GM23338 (cell line): ENCODE measurements around the gene KLHDC7A. TPM values are rescaled to one million over a fixed set of nuclear protein-coding genes. Genes with fewer than 3 reads are reported as not detected.

Source experiments
- ATAC-seq: fragments of 200-7000 bp; cut with Tn5 transposase; 3 replicates; pipeline ENCODE4 v1.9.1; 2020
- DNase-seq: peaks from one replicate; pipeline ENCODE4 v3.0.0-alpha.2; 2015; ENCODE audit warnings: low spot score
- H2AFZ ChIP-seq: fragments of 200-600 bp; sonication (generic); 2 replicates; pipeline ENCODE4 v1.8.0; 2016; ENCODE audit warnings: antibody characterized with exemption, mild to moderate bottlenecking, moderate library complexity
- H3F3A ChIP-seq: fragments of 200-600 bp; sonication (generic); replicated peaks from 2 replicates; pipeline ENCODE4 v1.8.0; 2017; ENCODE audit warnings: antibody characterized with exemption, mixed run types, low read depth
- H3K27ac ChIP-seq: fragments of 200-600 bp; sonication (generic); 2 replicates; pipeline ENCODE4 v1.6.1; 2016; ENCODE audit warnings: low read depth
- H3K27me3 ChIP-seq: fragments of 200-600 bp; sonication (generic); 2 replicates; pipeline ENCODE4 v1.8.0; 2016; ENCODE audit warnings: mild to moderate bottlenecking, mixed run types, moderate library complexity; ENCODE audit not compliant: insufficient read depth
- H3K36me3 ChIP-seq: fragments of 200-600 bp; sonication (generic); 2 replicates; pipeline ENCODE4 v1.8.0; 2016; ENCODE audit warnings: mild to moderate bottlenecking; ENCODE audit not compliant: insufficient read depth
- H3K4me1 ChIP-seq: fragments of 200-600 bp; sonication (generic); 2 replicates; pipeline ENCODE4 v1.8.0; 2016; ENCODE audit warnings: mild to moderate bottlenecking, moderate library complexity; ENCODE audit not compliant: insufficient read depth
- H3K4me2 ChIP-seq: fragments of 200-600 bp; sonication (generic); 2 replicates; pipeline ENCODE4 v1.7.1; 2017; ENCODE audit warnings: mixed run types
- H3K4me3 ChIP-seq: fragments of 200-600 bp; sonication (generic); 2 replicates; pipeline ENCODE4 v1.6.1; 2016; ENCODE audit warnings: mixed run types
- H3K79me2 ChIP-seq: fragments of 200-600 bp; sonication (generic); replicated peaks from 2 replicates; pipeline ENCODE4 v1.8.0; 2017; ENCODE audit warnings: mild to moderate bottlenecking; ENCODE audit not compliant: insufficient read depth
- H3K9me2 ChIP-seq: fragments of 200-600 bp; sonication (generic); 2 replicates; pipeline ENCODE4 v1.8.0; 2017; ENCODE audit not compliant: insufficient read depth
- H4K20me1 ChIP-seq: fragments of 200-600 bp; sonication (generic); replicated peaks from 2 replicates; pipeline ENCODE4 v1.8.0; 2017; ENCODE audit warnings: mild to moderate bottlenecking; ENCODE audit not compliant: insufficient read depth
- H3K27ac Mint-ChIP-seq: 2 replicates; pipeline ENCODE4 v1.8.0; 2020; ENCODE audit warnings: inconsistent platforms, mild to moderate bottlenecking, moderate library complexity, mixed read lengths
- H3K27me3 Mint-ChIP-seq: 3 replicates; pipeline ENCODE4 v1.8.0; 2022; ENCODE audit warnings: low read depth, mild to moderate bottlenecking, moderate library complexity, mixed read lengths, inconsistent platforms; ENCODE audit not compliant: insufficient read depth, poor library complexity
- H3K36me3 Mint-ChIP-seq: 3 replicates; pipeline ENCODE4 v1.8.0; 2021; ENCODE audit warnings: low read depth, mild to moderate bottlenecking, inconsistent platforms, moderate library complexity, mixed read lengths
- H3K4me1 Mint-ChIP-seq: 3 replicates; pipeline ENCODE4 v1.8.0; 2020; ENCODE audit warnings: mild to moderate bottlenecking, inconsistent platforms, mixed read lengths
- H3K4me3 Mint-ChIP-seq: 3 replicates; pipeline ENCODE4 v1.8.0; 2021; ENCODE audit warnings: moderate library complexity, mild to moderate bottlenecking, inconsistent platforms, mixed read lengths
- H3K9me3 Mint-ChIP-seq: 3 replicates; pipeline ENCODE4 v1.8.0; 2020; ENCODE audit warnings: moderate library complexity, mild to moderate bottlenecking, inconsistent platforms, mixed read lengths
- CREB1 ChIP-seq: fragments of 250-450 bp; sonication (Bioruptor Pico); IDR thresholded peaks from 2 replicates; pipeline ENCODE4 v1.5.0; 2020; ENCODE audit warnings: low read depth, mild to moderate bottlenecking, moderate library complexity
- CTCF ChIP-seq, 2 experiments: fragments of 200-600 bp in 1 of 2; sonication (generic) in 1 of 2; conservative IDR thresholded peaks; 2 replicates each; pipeline versions ENCODE4 v1.5.1 to v1.6.1; 2016 to 2017; ENCODE audit warnings: antibody characterized with exemption in 2 of 2, low read depth in 2 of 2, mild to moderate bottlenecking in 2 of 2, moderate library complexity in 1 of 2
- ETS1 ChIP-seq: IDR thresholded peaks from 2 replicates; pipeline ENCODE4 v1.6.1; 2016; ENCODE audit warnings: antibody characterized with exemption
- EZH2phosphoT487 ChIP-seq: fragments of 200-600 bp; sonication (generic); IDR thresholded peaks from one replicate; pipeline ENCODE4 v1.8.1; 2018; ENCODE audit warnings: antibody characterized with exemption; ENCODE audit not compliant: unreplicated experiment
- JUNB ChIP-seq: IDR thresholded peaks from one replicate; pipeline ENCODE4 v1.6.1; 2016; ENCODE audit warnings: antibody characterized with exemption; ENCODE audit not compliant: unreplicated experiment
- NANOG ChIP-seq: IDR thresholded peaks from 2 replicates; pipeline ENCODE4 v1.6.1; 2016; ENCODE audit warnings: antibody characterized with exemption, borderline replicate concordance
- POLR2AphosphoS5 ChIP-seq: IDR thresholded peaks from 2 replicates; pipeline ENCODE4 v1.6.1; 2016; ENCODE audit warnings: antibody characterized with exemption, low read depth
- REST ChIP-seq: IDR thresholded peaks from one replicate; pipeline ENCODE4 v1.6.1; 2018; ENCODE audit warnings: antibody characterized with exemption; ENCODE audit not compliant: unreplicated experiment
- STAT1 ChIP-seq: IDR thresholded peaks from one replicate; pipeline ENCODE4 v1.6.1; 2016; ENCODE audit warnings: antibody characterized with exemption; ENCODE audit not compliant: unreplicated experiment
- ZNF331 ChIP-seq: fragments of 250-450 bp; sonication (Bioruptor Pico); IDR thresholded peaks from 2 replicates; pipeline ENCODE4 v1.5.0; 2020; ENCODE audit warnings: low read depth, mild to moderate bottlenecking, moderate library complexity
- polyA plus RNA-seq: library from polyadenylated mRNA; unstranded; fragments of >200 nt; fragmentation: Nextera tagmentation; extraction: Ambion mirVana; gene quantifications from 2 replicates; pipeline ENCODE4 v1.2.1, GENCODE V29; 2016
- total RNA-seq: library from RNA; depleted of rRNA; stranded (reverse); fragments of >200 nt; shearing (Covaris generic); gene quantifications from 2 replicates; pipeline ENCODE4 v1.2.3, GENCODE V29; 2014

Gene KLHDC7A
- total and polyA plus RNA-seq, 2 experiments from 2014 or later: 4.5 to 22.4 TPM

GRCh38 chr1:18473195-18473815 is 7.4 kb upstream of the KLHDC7A start:
- Mint-ChIP-seq H3K9me3 (no peaks in the 10 kb centered on the region), H3K36me3 (0 out of 3 replicates have a peak, but pooled peaks cover 2% of the 10 kb centered on the region), H3K27ac (no peak overlapping the region), H3K4me3 (no peak overlapping the region), H3K4me1 (peaks cover 22% of the 10 kb centered on the region), H3K27me3 (no peaks in the 10 kb centered on the region)
- ATAC-seq (no peak), DNase-seq (no peak)
- Histone ChIP-seq H3K27ac (no peak overlapping the region), H4K20me1 (no peaks in the 10 kb centered on the region), H3K27me3 (no peaks in the 10 kb centered on the region), H3K36me3 (no peaks in the 10 kb centered on the region), H2AFZ (peak overlapping the region; percentile 66; the same call in 1 of the 2 replicates), H3F3A (no peaks in the 10 kb centered on the region), H3K79me2 (no peaks in the 10 kb centered on the region), H3K4me3 (no peak overlapping the region), H3K4me1 (peaks cover 19% of the 10 kb centered on the region), H3K9me2 (no peaks in the 10 kb centered on the region), H3K4me2 (no peak overlapping the region)
- no peak for TF ChIP-seq CREB1
- no peak for TF ChIP-seq CTCF (conservative IDR thresholded peaks at IDR 0.05; ENCODE audit: low read depth in 2 of 2)
- no peak for TF ChIP-seq NANOG
- TF ChIP-seq POLR2AphosphoS5: no peak
- TF ChIP-seq ETS1: no peak
- TF ChIP-seq EZH2phosphoT487: no peak
- no peak for TF ChIP-seq STAT1
- no peak for TF ChIP-seq JUNB
- no peak for TF ChIP-seq REST
- no peak for TF ChIP-seq ZNF331
